WERI-Rb-1 (cell line): ENCODE data around the gene MYLK2.

Experiments
- DNase-seq: peaks from one replicate; pipeline ENCODE4 v3.0.0-alpha.2; 2020
- H3K27ac ChIP-seq: fragments of 250-450 bp; sonication (Bioruptor Pico); 2 replicates; pipeline ENCODE4 v1.5.1; 2020; ENCODE audit warnings: mild to moderate bottlenecking, moderate library complexity
- H3K27me3 ChIP-seq: fragments of 250-450 bp; sonication (Bioruptor Pico); 2 replicates; pipeline ENCODE4 v1.5.1; 2021; ENCODE audit warnings: mild to moderate bottlenecking, low read depth, moderate library complexity; ENCODE audit not compliant: insufficient read depth, severe bottlenecking
- H3K36me3 ChIP-seq: fragments of 250-450 bp; sonication (Bioruptor Pico); 2 replicates; pipeline ENCODE4 v1.5.1; 2020; ENCODE audit warnings: mild to moderate bottlenecking, moderate library complexity
- H3K4me3 ChIP-seq: 2 replicates; pipeline ENCODE4 v1.5.1; 2011; ENCODE audit warnings: low read depth, mild to moderate bottlenecking, control low read depth, low read length
- H3K9me3 ChIP-seq: fragments of 250-450 bp; sonication (Bioruptor Pico); 2 replicates; pipeline ENCODE4 v1.5.1; 2021; ENCODE audit warnings: mild to moderate bottlenecking, moderate library complexity; ENCODE audit not compliant: severe bottlenecking
- TF ChIP-seq, protein P1 (sequence below): IDR thresholded peaks from 2 replicates; pipeline ENCODE4 v1.5.1; 2011; ENCODE audit warnings: low read depth, mild to moderate bottlenecking, control low read depth, inconsistent platforms, low read length

MYLK2 gene

DNA sequence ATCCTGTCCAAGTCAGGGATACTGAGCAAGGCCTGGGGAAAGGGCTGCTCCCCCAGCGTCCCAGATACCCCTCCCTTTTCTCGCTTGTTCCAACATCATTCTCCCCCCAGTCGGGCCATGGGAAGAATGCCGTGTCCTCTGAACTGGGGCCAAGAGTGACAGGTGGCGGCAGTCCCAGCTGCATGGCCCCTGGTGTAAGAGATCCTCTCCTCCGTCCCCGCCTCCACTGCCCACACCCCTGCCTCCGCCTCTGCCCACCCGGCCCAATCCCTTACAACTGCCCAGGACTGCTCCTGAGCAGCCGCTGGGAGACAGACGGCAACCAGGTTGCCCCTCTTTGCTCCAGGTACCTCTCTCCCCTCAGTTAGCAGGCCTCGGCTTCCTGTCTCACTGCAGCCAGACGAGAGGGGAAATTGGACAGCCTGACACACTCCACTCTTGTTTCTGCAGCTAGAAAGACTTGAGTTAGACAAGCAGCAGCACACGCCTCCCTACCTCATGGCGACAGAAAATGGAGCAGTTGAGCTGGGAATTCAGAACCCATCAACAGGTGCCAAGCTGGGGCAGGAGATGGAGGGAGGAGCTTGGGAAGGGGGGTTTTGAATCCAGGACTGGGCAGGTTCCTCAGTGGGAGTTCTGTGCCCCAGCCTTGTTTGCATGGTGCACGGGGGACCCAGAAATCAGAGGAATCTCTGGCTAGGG, at the start of gene MYLK2:
MYLK2 (plus strand) TSS at position 274 of the 702 bp plus-strand sequence; CDS start at position 499, 225 bp downstream.
- Histone ChIP-seq H3K27me3 (no peaks in the 10 kb centered on the region), H3K36me3 (no peaks in the 10 kb centered on the region), H3K4me3 (no peak within 1 kb of the TSS), H3K9me3 (no peaks in the 10 kb centered on the region), H3K27ac (no peak within 1 kb of the TSS)
- peak; percentile 55 for DNase-seq
- TF ChIP-seq, protein P1, sequence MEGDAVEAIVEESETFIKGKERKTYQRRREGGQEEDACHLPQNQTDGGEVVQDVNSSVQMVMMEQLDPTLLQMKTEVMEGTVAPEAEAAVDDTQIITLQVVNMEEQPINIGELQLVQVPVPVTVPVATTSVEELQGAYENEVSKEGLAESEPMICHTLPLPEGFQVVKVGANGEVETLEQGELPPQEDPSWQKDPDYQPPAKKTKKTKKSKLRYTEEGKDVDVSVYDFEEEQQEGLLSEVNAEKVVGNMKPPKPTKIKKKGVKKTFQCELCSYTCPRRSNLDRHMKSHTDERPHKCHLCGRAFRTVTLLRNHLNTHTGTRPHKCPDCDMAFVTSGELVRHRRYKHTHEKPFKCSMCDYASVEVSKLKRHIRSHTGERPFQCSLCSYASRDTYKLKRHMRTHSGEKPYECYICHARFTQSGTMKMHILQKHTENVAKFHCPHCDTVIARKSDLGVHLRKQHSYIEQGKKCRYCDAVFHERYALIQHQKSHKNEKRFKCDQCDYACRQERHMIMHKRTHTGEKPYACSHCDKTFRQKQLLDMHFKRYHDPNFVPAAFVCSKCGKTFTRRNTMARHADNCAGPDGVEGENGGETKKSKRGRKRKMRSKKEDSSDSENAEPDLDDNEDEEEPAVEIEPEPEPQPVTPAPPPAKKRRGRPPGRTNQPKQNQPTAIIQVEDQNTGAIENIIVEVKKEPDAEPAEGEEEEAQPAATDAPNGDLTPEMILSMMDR, result no peak

DNA sequence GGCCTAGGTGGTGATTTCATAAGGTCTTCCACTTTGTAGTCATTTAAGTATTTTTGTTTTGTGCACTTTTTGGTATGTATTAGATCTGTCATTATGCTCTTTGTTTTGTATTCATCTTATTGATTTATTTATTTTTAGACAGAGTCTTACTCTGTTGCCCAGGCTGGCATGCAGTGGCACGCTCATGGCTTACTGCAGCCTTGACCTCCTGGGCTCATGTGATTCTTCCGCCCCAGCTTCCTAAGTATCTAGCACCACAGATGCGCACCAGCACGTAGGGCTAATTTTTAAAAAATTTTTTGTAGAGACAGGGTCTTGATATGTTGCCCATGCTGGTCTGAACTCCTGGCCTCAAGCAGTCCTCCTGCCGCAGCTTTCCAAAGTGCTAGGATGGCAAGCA, 49.5 kb upstream of the MYLK2 start:
- peaks cover 86% of the 10 kb centered on the region for H3K36me3 ChIP-seq
- H3K27me3 ChIP-seq, result no peaks in the 10 kb centered on the region
- no peak for DNase-seq
- TF ChIP-seq, protein P1, result no peak
- H3K9me3 ChIP-seq, result no peaks in the 10 kb centered on the region
- no peak overlapping the region for H3K27ac ChIP-seq
- no peak overlapping the region for H3K4me3 ChIP-seq

DNA sequence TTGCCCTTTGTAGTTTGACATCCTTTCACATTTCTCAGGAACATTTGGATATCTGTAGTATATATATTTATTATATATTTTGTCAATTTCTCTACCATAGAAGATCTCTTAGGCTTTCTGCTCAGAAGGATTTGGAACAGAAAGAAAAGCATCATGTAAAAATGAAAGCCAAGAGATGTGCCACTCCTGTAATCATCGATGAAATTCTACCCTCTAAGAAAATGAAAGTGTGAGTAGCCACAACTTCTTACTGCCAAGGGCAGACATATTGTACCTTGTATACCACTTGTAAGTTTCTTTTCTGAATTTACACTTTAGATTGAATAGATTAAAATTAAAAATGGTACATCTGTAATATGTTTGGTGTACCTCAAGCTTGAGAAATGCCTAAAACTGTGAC, 48.9 kb upstream of the MYLK2 start:
- Histone ChIP-seq H3K9me3 (no peaks in the 10 kb centered on the region), H3K36me3 (peaks cover 89% of the 10 kb centered on the region), H3K27me3 (no peaks in the 10 kb centered on the region), H3K4me3 (no peak overlapping the region), H3K27ac (no peak overlapping the region)
- TF ChIP-seq, protein P1, result no peak
- DNase-seq, result no peak

GRCh38 chr20:31774408-31774807, 44.7 kb upstream of the MYLK2 start:
- Histone ChIP-seq H3K9me3 (no peaks in the 10 kb centered on the region), H3K27me3 (no peaks in the 10 kb centered on the region), H3K36me3 (peaks cover 94% of the 10 kb centered on the region), H3K4me3 (no peak overlapping the region), H3K27ac (no peak overlapping the region)
- DNase-seq, result no peak
- TF ChIP-seq, protein P1, result no peak

DNA sequence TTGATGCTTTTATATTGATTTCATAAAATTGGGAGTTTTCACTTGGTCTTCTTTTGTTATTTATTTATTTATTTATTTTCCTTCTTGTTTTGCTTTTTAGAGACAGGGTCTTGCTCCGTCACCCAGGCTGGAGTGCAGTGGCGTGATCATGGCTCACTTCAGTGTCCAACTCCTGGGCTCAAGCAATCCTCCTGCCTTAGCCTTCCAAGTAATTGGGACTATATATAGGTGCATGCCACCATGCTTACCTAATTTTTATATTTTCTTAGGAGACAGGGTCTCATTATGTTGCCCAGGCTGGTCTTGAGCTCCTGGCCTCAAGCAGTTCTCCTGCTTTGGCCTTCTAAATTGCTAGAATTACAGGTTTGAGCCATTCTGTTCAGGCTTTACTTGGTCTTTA, 38.3 kb upstream of the MYLK2 start:
- no peak for DNase-seq
- TF ChIP-seq, protein P1, result no peak
- Histone ChIP-seq H3K27ac (no peak overlapping the region), H3K4me3 (no peak overlapping the region), H3K27me3 (no peaks in the 10 kb centered on the region), H3K9me3 (no peaks in the 10 kb centered on the region), H3K36me3 (peaks cover 96% of the 10 kb centered on the region)

GRCh38 chr20:31781945-31782344, 37.2 kb upstream of the MYLK2 start:
- H3K27me3 ChIP-seq, result no peaks in the 10 kb centered on the region
- peaks cover 97% of the 10 kb centered on the region for H3K36me3 ChIP-seq
- H3K27ac ChIP-seq, result no peak overlapping the region
- H3K4me3 ChIP-seq, result no peak overlapping the region
- TF ChIP-seq, protein P1, result no peak
- DNase-seq, result no peak
- H3K9me3 ChIP-seq, result no peaks in the 10 kb centered on the region
